ENCODE data around the gene SACS. TPM values are rescaled to one million over a fixed set of nuclear protein-coding genes. Genes with fewer than 3 reads are reported as not detected.

Gene SACS
- total RNA-seq, 1 experiment from 2014 or later = 33.4 TPM

DNA sequence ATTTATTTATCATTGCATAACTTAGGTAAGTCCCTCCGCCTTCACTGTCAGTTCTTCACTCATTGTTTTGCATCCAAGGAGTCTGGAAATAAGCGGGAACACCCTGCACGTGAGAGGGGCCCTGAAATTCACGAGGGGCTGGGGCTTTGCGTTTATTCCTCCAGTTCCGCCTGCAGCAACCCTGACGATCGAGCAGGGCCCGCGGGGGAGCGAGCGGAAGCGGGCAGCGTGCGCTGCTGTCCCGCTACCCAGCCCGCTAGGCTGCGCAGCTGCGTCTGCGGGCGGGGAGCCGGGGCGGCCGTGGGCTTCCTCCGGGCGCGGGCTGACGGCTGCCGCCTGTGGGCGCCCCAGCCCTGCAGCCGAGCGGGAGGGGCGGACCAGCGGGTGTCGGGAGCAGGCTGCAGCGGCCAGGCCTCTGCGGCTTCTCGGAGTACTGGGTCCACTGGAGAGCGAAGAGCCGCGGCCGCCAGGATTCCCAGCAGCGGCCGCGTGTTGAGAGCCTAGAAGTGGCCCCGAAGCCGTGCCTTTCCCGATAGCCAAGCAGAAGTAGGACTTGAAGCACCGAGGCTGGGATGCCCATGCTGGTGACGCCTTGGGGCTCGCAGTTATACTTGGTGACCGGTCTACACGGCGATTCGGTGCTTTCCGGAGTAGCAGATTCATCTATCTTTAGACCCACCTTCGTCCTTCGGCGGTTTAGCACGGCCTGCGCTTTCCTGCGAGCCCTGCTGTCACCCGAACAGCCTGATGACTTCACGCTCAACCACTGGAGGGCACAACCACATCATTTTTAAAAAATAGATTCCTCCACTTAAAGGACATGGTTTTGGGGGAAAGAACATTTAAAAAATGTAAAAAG, 32.9 kb upstream of the SACS start:
- ChIA-PET POLR2A (no interaction called here), RAD21 (ENCODE audit: low non-redundant PET in 1 of 2, low total read pairs in 2 of 2, uncharacterized antibody in 2 of 2, unreplicated experiment in 2 of 2) (no interaction called here), CTCF (interaction anchor here (0.8 to 1.4 kb wide), 4 partner anchors 241 to 424 kb away, joined by 3 to 12 read pairs (median 5); partner anchors contain the start of gene MIPEP)
- H3K36me3 ChIP-seq (ENCODE audit: control insufficient read depth in 1 of 2, insufficient read depth in 2 of 2, low read length in 2 of 2) = no peaks in the 10 kb centered on the region
- peaks cover 7 to 11% of the 10 kb centered on the region in 2 experiments; a peak in 2 of 4 replicates for H3K4me1 ChIP-seq (ENCODE audit: control insufficient read depth in 1 of 2, insufficient read depth in 2 of 2, low read length in 2 of 2)
- no peaks in the 10 kb centered on the region for H3K9me3 ChIP-seq (ENCODE audit: control insufficient read depth in 1 of 2, insufficient read depth in 1 of 2, low read depth in 1 of 2, low read length in 2 of 2)
- peak overlapping the region; percentile 46; the same call in 1 of the 2 replicates for H3K27ac ChIP-seq (ENCODE audit: low read depth, low read length)
- ATAC-seq (peak; percentile 89), DNase-seq (ENCODE audit: low read depth, low spot score) (peak; percentile 54)
- H3K9ac ChIP-seq (ENCODE audit: low read length) = no peak overlapping the region
- H3K4me2 ChIP-seq (ENCODE audit: low read length) = peak overlapping the region; percentile 75
- no peaks in the 10 kb centered on the region for H3K9me2 ChIP-seq (ENCODE audit: insufficient read depth)
- peaks cover 7% of the 10 kb centered on the region for H3K27me3 ChIP-seq (ENCODE audit: insufficient read depth, low read length)
- no TSS peak for BruUV-seq (replicated peaks)
- intact Hi-C loops (cut with micrococcal nuclease) = loop anchor here (1.0 to 10.0 kb wide), 3 partner anchors 240 to 758 kb away; no protein-coding TSS in a partner anchor
- H4K20me1 ChIP-seq (ENCODE audit: insufficient read depth) = no peaks in the 10 kb centered on the region
- H3K4me3 ChIP-seq (replicated peaks in 1 of 2; ENCODE audit: low read depth in 1 of 2, low read length in 2 of 2) = peak overlapping the region; percentile 38 to 51
- peak overlapping the region; percentile 93 for H2AFZ ChIP-seq (ENCODE audit: low read depth, low read length, poor library complexity, severe bottlenecking)
- no peaks in the 10 kb centered on the region for H3K79me2 ChIP-seq (ENCODE audit: insufficient read depth, low read length)
- TF ChIP-seq EGR1 (IDR thresholded peaks at IDR 0.05; ENCODE audit: low read depth) (no peak), EZH2 (IDR thresholded peaks at IDR 0.05) (no peak), JUND (IDR thresholded peaks at IDR 0.05) (no peak), SIN3A (IDR thresholded peaks at IDR 0.05; ENCODE audit: low read depth) (no peak), CEBPB (IDR thresholded peaks at IDR 0.05; ENCODE audit: low read depth) (no peak), ZNF274 (IDR thresholded peaks at IDR 0.05; ENCODE audit: low read depth, low read length) (no peak), POLR2A (IDR thresholded peaks at IDR 0.05; ENCODE audit: borderline replicate concordance, extremely low read depth, insufficient read depth, insufficient read length) (no peak), SRF (IDR thresholded peaks at IDR 0.05; ENCODE audit: low read depth) (no peak), FOSL1 (IDR thresholded peaks at IDR 0.05; ENCODE audit: low read depth) (no peak), YY1 (IDR thresholded peaks at IDR 0.05; ENCODE audit: extremely low read depth, insufficient replicate concordance, low read depth, low read length) (no peak), ZFX (IDR thresholded peaks at IDR 0.05) (peak; percentile 48; the same call in 1 of the 2 replicates), ELF1 (IDR thresholded peaks at IDR 0.05; ENCODE audit: borderline replicate concordance, low read depth) (no peak), CBX3 (IDR thresholded peaks at IDR 0.05; ENCODE audit: low read depth) (no peak), POLR2AphosphoS5 (IDR thresholded peaks at IDR 0.05; ENCODE audit: low read depth, low read length) (no peak)
- TF ChIP-seq, protein P1, sequence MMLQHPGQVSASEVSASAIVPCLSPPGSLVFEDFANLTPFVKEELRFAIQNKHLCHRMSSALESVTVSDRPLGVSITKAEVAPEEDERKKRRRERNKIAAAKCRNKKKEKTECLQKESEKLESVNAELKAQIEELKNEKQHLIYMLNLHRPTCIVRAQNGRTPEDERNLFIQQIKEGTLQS (IDR thresholded peaks at IDR 0.05) = no peak
- TF ChIP-seq, protein P2, sequence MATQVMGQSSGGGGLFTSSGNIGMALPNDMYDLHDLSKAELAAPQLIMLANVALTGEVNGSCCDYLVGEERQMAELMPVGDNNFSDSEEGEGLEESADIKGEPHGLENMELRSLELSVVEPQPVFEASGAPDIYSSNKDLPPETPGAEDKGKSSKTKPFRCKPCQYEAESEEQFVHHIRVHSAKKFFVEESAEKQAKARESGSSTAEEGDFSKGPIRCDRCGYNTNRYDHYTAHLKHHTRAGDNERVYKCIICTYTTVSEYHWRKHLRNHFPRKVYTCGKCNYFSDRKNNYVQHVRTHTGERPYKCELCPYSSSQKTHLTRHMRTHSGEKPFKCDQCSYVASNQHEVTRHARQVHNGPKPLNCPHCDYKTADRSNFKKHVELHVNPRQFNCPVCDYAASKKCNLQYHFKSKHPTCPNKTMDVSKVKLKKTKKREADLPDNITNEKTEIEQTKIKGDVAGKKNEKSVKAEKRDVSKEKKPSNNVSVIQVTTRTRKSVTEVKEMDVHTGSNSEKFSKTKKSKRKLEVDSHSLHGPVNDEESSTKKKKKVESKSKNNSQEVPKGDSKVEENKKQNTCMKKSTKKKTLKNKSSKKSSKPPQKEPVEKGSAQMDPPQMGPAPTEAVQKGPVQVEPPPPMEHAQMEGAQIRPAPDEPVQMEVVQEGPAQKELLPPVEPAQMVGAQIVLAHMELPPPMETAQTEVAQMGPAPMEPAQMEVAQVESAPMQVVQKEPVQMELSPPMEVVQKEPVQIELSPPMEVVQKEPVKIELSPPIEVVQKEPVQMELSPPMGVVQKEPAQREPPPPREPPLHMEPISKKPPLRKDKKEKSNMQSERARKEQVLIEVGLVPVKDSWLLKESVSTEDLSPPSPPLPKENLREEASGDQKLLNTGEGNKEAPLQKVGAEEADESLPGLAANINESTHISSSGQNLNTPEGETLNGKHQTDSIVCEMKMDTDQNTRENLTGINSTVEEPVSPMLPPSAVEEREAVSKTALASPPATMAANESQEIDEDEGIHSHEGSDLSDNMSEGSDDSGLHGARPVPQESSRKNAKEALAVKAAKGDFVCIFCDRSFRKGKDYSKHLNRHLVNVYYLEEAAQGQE (IDR thresholded peaks at IDR 0.05; ENCODE audit: low read depth) = no peak
- TF ChIP-seq, protein P3, sequence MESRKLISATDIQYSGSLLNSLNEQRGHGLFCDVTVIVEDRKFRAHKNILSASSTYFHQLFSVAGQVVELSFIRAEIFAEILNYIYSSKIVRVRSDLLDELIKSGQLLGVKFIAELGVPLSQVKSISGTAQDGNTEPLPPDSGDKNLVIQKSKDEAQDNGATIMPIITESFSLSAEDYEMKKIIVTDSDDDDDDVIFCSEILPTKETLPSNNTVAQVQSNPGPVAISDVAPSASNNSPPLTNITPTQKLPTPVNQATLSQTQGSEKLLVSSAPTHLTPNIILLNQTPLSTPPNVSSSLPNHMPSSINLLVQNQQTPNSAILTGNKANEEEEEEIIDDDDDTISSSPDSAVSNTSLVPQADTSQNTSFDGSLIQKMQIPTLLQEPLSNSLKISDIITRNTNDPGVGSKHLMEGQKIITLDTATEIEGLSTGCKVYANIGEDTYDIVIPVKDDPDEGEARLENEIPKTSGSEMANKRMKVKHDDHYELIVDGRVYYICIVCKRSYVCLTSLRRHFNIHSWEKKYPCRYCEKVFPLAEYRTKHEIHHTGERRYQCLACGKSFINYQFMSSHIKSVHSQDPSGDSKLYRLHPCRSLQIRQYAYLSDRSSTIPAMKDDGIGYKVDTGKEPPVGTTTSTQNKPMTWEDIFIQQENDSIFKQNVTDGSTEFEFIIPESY (IDR thresholded peaks at IDR 0.05; ENCODE audit: extremely low read depth, insufficient replicate concordance, low read length) = no peak
- TF ChIP-seq, protein P4, sequence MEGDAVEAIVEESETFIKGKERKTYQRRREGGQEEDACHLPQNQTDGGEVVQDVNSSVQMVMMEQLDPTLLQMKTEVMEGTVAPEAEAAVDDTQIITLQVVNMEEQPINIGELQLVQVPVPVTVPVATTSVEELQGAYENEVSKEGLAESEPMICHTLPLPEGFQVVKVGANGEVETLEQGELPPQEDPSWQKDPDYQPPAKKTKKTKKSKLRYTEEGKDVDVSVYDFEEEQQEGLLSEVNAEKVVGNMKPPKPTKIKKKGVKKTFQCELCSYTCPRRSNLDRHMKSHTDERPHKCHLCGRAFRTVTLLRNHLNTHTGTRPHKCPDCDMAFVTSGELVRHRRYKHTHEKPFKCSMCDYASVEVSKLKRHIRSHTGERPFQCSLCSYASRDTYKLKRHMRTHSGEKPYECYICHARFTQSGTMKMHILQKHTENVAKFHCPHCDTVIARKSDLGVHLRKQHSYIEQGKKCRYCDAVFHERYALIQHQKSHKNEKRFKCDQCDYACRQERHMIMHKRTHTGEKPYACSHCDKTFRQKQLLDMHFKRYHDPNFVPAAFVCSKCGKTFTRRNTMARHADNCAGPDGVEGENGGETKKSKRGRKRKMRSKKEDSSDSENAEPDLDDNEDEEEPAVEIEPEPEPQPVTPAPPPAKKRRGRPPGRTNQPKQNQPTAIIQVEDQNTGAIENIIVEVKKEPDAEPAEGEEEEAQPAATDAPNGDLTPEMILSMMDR (IDR thresholded peaks at IDR 0.05 in 2 of 3, conservative IDR thresholded peaks at IDR 0.05 in 1 of 3; ENCODE audit: borderline replicate concordance in 1 of 3, insufficient read depth in 1 of 3, low read depth in 2 of 3, low read length in 2 of 3) = peak; percentile 45 to 54 (median 51); a peak in 5 of 6 replicates
- TF ChIP-seq, protein P5, sequence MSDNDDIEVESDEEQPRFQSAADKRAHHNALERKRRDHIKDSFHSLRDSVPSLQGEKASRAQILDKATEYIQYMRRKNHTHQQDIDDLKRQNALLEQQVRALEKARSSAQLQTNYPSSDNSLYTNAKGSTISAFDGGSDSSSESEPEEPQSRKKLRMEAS (IDR thresholded peaks at IDR 0.05) = peak; percentile 65
